HFFc6 (cell line): ENCODE measurements around the gene ACER3. TPM values are rescaled to one million over a fixed set of nuclear protein-coding genes. Genes with fewer than 3 reads are reported as not detected.
"Not testable (repeated sequence)": the region's sequence is repeated elsewhere in the genome, so short reads cannot be mapped to it uniquely, and the experiment has no call there.

Source experiments
- DNase-seq: peaks from one replicate; pipeline ENCODE4 v3.0.0-alpha.2; 2018
- H3K27ac Mint-ChIP-seq: 2 replicates; pipeline ENCODE4 v1.8.0; 2020; ENCODE audit warnings: mild to moderate bottlenecking, mixed read lengths
- H3K27me3 Mint-ChIP-seq: 2 replicates; pipeline ENCODE4 v1.8.0; 2021; ENCODE audit warnings: mild to moderate bottlenecking, moderate library complexity, mixed read lengths; ENCODE audit not compliant: insufficient read depth
- H3K36me3 Mint-ChIP-seq: 2 replicates; pipeline ENCODE4 v1.8.0; 2021; ENCODE audit warnings: low read depth, mixed read lengths
- H3K4me1 Mint-ChIP-seq: 2 replicates; pipeline ENCODE4 v1.8.0; 2020; ENCODE audit warnings: low read depth, mixed read lengths
- H3K4me3 Mint-ChIP-seq: 2 replicates; pipeline ENCODE4 v1.8.0; 2020; ENCODE audit warnings: mild to moderate bottlenecking, moderate library complexity, mixed read lengths
- H3K9me3 Mint-ChIP-seq: 2 replicates; pipeline ENCODE4 v1.8.0; 2020; ENCODE audit warnings: mild to moderate bottlenecking, mixed read lengths
- total RNA-seq, 6 experiments: library from RNA; stranded (reverse); fragmentation: NEBNext Ultra II Directional; extraction: Animal tissue kit (Norgen Biotek cat#: 25700); gene quantifications; 2 replicates in 1 of 6; 3 replicates in 5 of 6; pipeline ENCODE4 v1.2.3, GENCODE V29; 2021
- TF ChIP-seq, protein P1 (sequence below): fragments of 200-600 bp; sonication (generic); IDR thresholded peaks from 2 replicates; pipeline ENCODE4 v1.5.0; 2021; ENCODE audit warnings: antibody characterized with exemption, mild to moderate bottlenecking

The ACER3 gene
- total RNA-seq, 6 experiments from 2014 or later = 13.9 to 18.2 (median 15.3) TPM

DNA sequence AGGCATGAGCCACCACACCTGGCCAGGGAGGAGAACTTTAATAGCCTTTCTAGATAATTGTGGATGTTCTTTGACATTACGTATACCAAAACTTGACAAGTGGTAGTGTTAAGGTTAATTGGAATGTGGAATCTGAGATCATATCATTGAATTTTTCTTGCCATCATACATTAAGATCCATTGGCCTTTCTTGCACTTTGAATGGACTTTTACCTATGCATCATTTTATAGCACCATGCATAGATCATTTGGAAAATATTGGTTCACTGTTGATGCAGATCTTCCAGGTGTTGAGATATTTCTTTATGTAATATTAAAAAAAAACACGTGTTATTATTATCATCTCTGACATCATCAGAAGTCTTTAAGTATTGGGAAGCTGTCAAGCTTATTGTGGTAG is 36.5 kb downstream of the ACER3 start:
- no peak for DNase-seq
- Mint-ChIP-seq H3K4me3 (no peak overlapping the region), H3K9me3 (no peaks in the 10 kb centered on the region), H3K36me3 (no peaks in the 10 kb centered on the region), H3K4me1 (no peaks in the 10 kb centered on the region), H3K27me3 (no peaks in the 10 kb centered on the region), H3K27ac (no peak overlapping the region)
- TF ChIP-seq, protein P1, sequence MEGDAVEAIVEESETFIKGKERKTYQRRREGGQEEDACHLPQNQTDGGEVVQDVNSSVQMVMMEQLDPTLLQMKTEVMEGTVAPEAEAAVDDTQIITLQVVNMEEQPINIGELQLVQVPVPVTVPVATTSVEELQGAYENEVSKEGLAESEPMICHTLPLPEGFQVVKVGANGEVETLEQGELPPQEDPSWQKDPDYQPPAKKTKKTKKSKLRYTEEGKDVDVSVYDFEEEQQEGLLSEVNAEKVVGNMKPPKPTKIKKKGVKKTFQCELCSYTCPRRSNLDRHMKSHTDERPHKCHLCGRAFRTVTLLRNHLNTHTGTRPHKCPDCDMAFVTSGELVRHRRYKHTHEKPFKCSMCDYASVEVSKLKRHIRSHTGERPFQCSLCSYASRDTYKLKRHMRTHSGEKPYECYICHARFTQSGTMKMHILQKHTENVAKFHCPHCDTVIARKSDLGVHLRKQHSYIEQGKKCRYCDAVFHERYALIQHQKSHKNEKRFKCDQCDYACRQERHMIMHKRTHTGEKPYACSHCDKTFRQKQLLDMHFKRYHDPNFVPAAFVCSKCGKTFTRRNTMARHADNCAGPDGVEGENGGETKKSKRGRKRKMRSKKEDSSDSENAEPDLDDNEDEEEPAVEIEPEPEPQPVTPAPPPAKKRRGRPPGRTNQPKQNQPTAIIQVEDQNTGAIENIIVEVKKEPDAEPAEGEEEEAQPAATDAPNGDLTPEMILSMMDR = no peak

DNA sequence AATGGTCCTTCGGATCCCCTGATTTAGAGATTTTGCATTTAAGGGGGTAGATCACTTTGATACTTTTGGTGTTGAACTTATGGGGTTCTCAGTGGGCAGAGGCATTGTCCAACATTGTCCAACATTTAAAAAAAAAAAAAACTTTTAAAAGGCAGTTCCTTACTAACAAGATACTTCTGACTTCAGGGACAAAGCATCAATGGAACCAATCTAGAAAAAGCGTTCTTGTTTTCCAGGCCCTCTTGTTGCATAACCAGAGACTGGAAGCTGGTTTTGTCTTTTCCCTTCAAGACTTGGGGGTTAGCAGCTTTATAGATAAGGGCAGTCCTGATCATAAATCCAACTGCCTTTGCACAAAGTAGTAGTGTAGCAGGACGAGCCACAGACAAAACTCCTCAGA is 40.4 kb downstream of the ACER3 start:
- Mint-ChIP-seq H3K27me3 (no peaks in the 10 kb centered on the region), H3K27ac (no peak overlapping the region), H3K4me3 (no peak overlapping the region), H3K9me3 (peaks cover under 1% of the 10 kb centered on the region; the same call in 1 of the 2 replicates), H3K36me3 (peaks cover 5% of the 10 kb centered on the region), H3K4me1 (no peaks in the 10 kb centered on the region)
- DNase-seq = no peak
- TF ChIP-seq, protein P1 = no peak

DNA sequence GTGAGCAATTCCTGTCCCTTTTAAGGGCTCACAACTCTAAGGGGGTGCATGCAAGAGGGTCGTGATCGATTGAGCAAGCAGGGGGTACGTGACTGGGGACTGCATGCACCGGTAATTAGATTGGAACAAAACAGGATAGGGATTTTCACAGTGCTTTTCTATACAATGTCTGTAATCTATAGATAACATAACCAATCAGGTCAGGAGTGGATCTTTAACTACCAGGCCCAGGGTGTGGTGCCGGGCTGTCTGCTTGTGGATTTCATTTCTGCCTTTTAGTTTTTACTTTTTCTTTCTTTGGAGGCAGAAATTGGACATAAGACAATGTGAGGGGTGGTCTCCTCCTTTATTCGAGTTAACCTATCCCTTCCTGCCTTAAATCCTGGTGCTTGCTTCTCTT is 40.9 kb downstream of the ACER3 start:
- not testable (repeated sequence) for H3K27me3 Mint-ChIP-seq, H3K9me3 Mint-ChIP-seq, H3K36me3 Mint-ChIP-seq, H3K27ac Mint-ChIP-seq, H3K4me3 Mint-ChIP-seq, H3K4me1 Mint-ChIP-seq, DNase-seq

DNA sequence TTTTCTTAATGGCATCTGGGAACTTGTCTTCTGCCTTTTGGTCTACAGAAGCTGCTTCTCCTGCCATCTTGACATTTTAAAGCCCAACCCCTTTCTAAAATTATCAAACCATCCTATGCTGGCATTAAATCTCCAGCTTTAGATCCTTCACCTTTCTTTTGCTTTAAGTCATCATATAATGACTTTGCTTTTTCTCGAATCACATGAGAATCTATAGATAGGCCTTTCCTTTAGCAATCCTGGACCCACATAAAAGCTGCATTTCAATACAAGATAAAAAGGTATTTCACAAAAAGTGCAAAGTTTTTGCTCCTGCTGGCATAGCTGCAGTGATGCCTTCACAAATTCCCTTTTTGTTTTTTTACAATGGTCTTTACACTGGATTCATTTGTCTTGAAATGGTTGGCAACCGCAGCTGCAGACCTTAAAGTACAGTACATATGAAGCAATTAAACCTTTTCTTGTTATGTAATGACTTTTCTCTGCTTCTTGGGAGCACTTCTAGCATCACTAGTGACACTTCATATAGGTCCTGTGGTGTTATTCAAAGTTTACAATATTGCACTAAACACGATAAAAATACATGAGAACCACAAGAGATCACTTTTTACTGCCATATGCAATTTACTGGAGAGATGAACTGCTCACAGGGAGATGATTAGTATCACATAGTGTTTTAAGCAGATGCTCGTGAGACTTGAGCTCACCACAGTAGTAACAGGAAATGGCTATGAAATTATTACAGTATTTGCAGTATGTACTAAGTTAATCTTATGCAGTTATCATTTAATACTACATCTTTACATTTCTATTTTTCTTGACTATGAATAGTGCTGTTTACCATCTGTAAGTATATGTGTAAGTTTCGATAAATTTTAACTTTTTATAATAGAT is 41.6 kb downstream of the ACER3 start:
- H3K4me1 Mint-ChIP-seq = no peaks in the 10 kb centered on the region
- H3K9me3 Mint-ChIP-seq = peaks cover 4% of the 10 kb centered on the region; the same call in 1 of the 2 replicates
- H3K36me3 Mint-ChIP-seq = peaks cover 10% of the 10 kb centered on the region
- H3K4me3 Mint-ChIP-seq = no peak overlapping the region
- TF ChIP-seq, protein P1 = no peak
- H3K27me3 Mint-ChIP-seq = no peaks in the 10 kb centered on the region
- no peak overlapping the region for H3K27ac Mint-ChIP-seq
- no peak for DNase-seq

DNA sequence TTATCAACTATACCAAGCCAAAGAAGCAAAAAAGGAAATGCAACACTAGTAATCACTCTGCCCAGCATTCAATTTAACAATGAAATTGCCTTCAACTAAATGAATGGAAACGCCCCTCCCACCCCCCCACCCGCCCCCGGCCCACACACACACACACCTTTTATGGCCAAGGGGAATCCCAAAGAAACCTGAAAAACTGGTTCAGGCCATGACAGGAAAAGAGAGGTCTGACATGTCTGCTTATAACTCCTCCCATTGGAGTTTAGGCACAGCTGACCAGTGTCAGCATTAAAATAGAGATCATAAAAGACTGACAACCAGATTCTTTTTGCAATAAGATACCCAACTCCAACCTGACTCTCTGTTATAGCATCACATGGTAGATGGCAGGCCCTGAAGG is 42.6 kb downstream of the ACER3 start:
- Mint-ChIP-seq H3K27ac (no peak overlapping the region), H3K9me3 (peaks cover 4% of the 10 kb centered on the region; the same call in 1 of the 2 replicates), H3K4me1 (no peaks in the 10 kb centered on the region), H3K27me3 (no peaks in the 10 kb centered on the region), H3K4me3 (no peak overlapping the region), H3K36me3 (peaks cover 12% of the 10 kb centered on the region)
- DNase-seq = no peak
- TF ChIP-seq, protein P1 = no peak

DNA sequence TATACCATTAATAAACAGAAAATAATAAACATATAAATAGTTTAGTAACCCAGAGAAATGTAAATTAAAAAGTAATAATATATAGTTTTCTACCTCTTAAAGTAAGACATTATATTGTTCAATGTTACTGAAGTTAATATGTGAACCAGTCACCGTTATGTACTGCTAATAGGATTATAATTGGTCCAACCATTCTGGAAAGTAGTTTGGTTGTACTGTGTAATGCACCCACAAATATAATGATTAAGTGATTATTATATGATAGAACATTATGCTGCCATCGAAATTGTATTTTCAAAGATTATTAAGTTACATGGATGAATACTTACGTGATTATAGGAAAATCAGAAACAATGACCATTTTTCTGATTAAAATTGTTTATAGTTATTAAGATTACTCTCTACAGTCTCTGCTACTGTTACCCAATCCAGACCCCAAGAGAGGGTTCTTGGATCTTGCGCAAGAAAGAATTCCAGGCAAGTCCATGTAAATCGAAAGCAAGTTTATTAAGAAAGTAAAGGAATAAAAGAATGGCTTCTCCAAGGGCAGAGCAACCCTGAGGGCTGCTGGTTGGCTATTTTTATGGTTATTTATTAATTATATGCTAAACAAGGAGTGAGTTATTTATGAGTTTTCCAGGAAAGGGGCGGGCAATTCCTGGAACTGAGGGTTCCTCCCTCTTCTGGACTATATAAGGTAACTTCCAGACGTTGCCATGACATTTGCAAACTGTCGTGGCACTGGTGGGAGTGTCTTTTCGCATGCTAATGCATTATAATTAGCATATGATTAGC is 50.1 kb downstream of the ACER3 start:
- H3K36me3 Mint-ChIP-seq = peaks cover 16% of the 10 kb centered on the region
- TF ChIP-seq, protein P1 = no peak
- peaks cover 4% of the 10 kb centered on the region; the same call in 1 of the 2 replicates for H3K9me3 Mint-ChIP-seq
- H3K27ac Mint-ChIP-seq = no peak overlapping the region
- H3K4me1 Mint-ChIP-seq = no peaks in the 10 kb centered on the region
- DNase-seq = no peak
- H3K4me3 Mint-ChIP-seq = no peak overlapping the region
- H3K27me3 Mint-ChIP-seq = no peaks in the 10 kb centered on the region
